AG04449 (cell line): ENCODE results near the gene LMNB1.
"Not testable (repeated sequence)": the region's sequence is repeated elsewhere in the genome, so short reads cannot be mapped to it uniquely, and the experiment has no call there.

ENCODE experiments used
- CTCF ChIA-PET: fragments of 350-600 bp; formaldehyde crosslinking; extraction: SDS; loops from one replicate; lab custom pipeline; 2021; ENCODE audit warnings: antibody characterized with exemption; lab: Yijun Ruan, JAX
- POLR2A ChIA-PET: fragments of 400-600, 350-600 bp; formaldehyde crosslinking; extraction: SDS; loops from one replicate; lab custom pipeline; 2020; ENCODE audit warnings: antibody characterized with exemption, inconsistent platforms; lab: Yijun Ruan, JAX
- DNase-seq: peaks from one replicate; pipeline ENCODE4 v3.0.0-alpha.2; 2010; ENCODE audit warnings: low read depth, low spot score
- H3K4me3 ChIP-seq: 2 replicates; pipeline ENCODE4 v1.5.1; 2011; ENCODE audit warnings: low read depth, mild to moderate bottlenecking, control low read depth, low read length
- TF ChIP-seq, protein P1 (sequence below): IDR thresholded peaks from one replicate; pipeline ENCODE4 v1.5.1; 2011; ENCODE audit warnings: mild to moderate bottlenecking, moderate library complexity, low read length, control low read depth, inconsistent platforms; ENCODE audit not compliant: insufficient read depth; ENCODE audit errors: missing control alignments

LMNB1 gene

GRCh38 chr5:126776499-126777256 lies at the start of gene LMNB1:
Gene LMNB1 (plus strand): TSS chr5:126777136. CDS start chr5:126777509, 373 bp downstream.
- CTCF ChIA-PET = interaction anchor here (0.8 to 9.5 kb wide), 13 partner anchors 10 to 434 kb away, joined by 3 to 303 read pairs (median 3); no protein-coding TSS in a partner anchor
- peak within 1 kb of the TSS; percentile 93 for H3K4me3 ChIP-seq
- DNase-seq = peak; percentile 37
- TF ChIP-seq, protein P1, sequence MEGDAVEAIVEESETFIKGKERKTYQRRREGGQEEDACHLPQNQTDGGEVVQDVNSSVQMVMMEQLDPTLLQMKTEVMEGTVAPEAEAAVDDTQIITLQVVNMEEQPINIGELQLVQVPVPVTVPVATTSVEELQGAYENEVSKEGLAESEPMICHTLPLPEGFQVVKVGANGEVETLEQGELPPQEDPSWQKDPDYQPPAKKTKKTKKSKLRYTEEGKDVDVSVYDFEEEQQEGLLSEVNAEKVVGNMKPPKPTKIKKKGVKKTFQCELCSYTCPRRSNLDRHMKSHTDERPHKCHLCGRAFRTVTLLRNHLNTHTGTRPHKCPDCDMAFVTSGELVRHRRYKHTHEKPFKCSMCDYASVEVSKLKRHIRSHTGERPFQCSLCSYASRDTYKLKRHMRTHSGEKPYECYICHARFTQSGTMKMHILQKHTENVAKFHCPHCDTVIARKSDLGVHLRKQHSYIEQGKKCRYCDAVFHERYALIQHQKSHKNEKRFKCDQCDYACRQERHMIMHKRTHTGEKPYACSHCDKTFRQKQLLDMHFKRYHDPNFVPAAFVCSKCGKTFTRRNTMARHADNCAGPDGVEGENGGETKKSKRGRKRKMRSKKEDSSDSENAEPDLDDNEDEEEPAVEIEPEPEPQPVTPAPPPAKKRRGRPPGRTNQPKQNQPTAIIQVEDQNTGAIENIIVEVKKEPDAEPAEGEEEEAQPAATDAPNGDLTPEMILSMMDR = no peak
- POLR2A ChIA-PET = interaction anchor here (0.5 to 0.7 kb wide), 2 partner anchors 41 to 1540 kb away, joined by 3 read pairs; no protein-coding TSS in a partner anchor

DNA sequence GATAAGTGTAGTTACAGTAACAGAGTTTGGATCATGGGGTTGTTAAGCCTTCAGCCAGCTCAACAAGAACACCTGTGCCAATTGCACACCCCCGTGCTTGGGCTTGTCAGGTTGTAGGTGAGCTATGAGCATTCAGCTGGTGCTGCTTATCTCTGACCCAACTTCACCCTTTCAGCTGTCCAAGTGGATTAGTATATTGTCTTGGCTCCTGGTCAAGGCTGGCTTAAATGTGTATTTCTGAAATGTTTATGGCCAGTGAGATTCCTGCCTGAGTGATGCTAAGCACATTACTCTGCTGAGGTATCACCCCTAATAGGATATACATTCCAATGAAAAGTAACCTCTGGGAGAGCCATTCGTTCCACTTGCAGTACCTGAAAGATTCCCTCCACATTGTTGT lies 44.2 kb upstream of the LMNB1 start:
- no peak overlapping the region for H3K4me3 ChIP-seq
- no peak for DNase-seq
- TF ChIP-seq, protein P1 = no peak
- ChIA-PET POLR2A (no interaction called here), CTCF (no interaction called here)

DNA sequence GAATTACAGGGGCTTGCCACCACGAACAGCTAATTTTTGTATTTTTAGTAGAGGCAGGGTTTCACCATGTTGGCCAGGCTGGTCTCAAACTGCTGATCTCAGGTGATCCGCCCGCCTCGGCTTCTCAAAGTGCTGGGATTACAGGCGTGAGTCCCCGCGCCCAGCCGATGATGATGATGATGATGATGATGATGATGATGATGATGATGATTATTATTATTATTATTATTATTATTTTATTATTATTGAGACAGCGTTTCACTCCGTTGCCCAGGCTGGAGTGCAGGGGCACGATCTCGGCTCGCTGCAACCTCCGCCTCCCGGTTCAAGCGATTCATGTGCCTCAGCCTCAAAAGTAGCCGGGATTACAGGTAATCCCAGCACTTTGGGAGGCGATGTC lies 42.4 kb upstream of the LMNB1 start:
- CTCF ChIA-PET, H3K4me3 ChIP-seq, POLR2A ChIA-PET, DNase-seq: not testable (repeated sequence)

- CTCF ChIA-PET = interaction anchor here (1.2 kb wide), 1 partner anchor 12 kb away, joined by 4 read pairs; no protein-coding TSS in a partner anchor
- no peak for DNase-seq
- TF ChIP-seq, protein P1 = no peak
- POLR2A ChIA-PET = interaction anchor here (0.6 kb wide), 1 partner anchor 41 kb away, joined by 3 read pairs; no protein-coding TSS in a partner anchor
- H3K4me3 ChIP-seq = no peak overlapping the region
These were observed 40.8 kb upstream of the LMNB1 start for GRCh38 chr5:126736141-126736540.

GRCh38 chr5:126741361-126741760 lies 35.6 kb upstream of the LMNB1 start:
- TF ChIP-seq, protein P1 = no peak
- no peak for DNase-seq
- no peak overlapping the region for H3K4me3 ChIP-seq
- CTCF ChIA-PET = no interaction called here
- POLR2A ChIA-PET = no interaction called here

- no peak overlapping the region for H3K4me3 ChIP-seq
- TF ChIP-seq, protein P1 = no peak
- ChIA-PET CTCF (no interaction called here), POLR2A (no interaction called here)
- DNase-seq = no peak
These were observed 34.5 kb upstream of the LMNB1 start for GRCh38 chr5:126742425-126742824.
